HG03565 (cell line): Measurements from ENCODE around the gene FN3K.
"Not testable (repeated sequence)": the region's sequence is repeated elsewhere in the genome, so short reads cannot be mapped to it uniquely, and the experiment has no call there.

Experiments
- ATAC-seq: cut with Tn5 transposase; IDR thresholded peaks from one replicate; pipeline ENCODE4 v1.9.1; 2021; ENCODE audit warnings: mild to moderate bottlenecking, moderate library complexity; ENCODE audit not compliant: unreplicated experiment

Gene FN3K

DNA sequence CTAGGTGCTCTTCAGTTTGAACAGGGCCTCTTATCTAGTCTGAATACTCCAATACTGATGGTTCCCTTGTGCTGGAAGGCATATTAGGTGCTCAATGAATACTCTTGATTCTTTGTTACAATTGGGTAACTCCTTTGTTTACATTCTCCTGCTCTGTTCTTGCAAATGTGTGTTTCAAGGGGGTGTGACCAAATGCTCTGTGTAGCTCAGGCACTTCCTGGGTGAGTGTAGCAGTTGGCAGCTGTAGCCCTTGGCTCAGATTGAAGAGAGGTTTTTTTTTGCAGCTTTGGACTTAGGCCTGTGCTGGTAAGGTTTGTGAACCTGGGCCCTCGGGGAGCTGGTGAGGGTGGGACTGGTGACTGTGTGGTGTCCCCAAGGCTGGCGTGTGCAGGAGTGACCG lies 36.6 kb downstream of the FN3K start:
- ATAC-seq, result no peak

DNA sequence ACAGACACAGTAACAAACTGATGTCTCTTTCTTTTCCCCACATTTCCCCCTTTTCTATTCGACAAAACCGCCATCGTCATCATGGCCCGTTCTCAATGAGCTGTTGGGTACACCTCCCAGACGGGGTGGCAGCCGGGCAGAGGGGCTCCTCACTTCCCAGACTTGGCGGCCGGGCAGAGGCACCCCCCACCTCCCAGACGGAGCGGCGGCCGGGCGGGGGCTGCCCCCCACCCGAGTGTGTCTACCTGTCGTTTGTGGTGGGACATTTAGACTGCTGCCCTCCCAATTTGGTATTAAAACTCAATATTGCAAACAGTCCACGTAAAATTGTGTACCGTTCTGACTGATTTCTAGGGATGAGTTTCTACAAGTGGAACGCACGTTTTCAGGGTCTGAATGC lies 39.0 kb downstream of the FN3K start:
- ATAC-seq, result not testable (repeated sequence)

- no peak for ATAC-seq
Observed at GRCh38 chr17:82775001-82775823, 39.8 kb downstream of the FN3K start.

- no peak for ATAC-seq
Observed at GRCh38 chr17:82776454-82776853, 41.0 kb downstream of the FN3K start.

- not testable (repeated sequence) for ATAC-seq
Observed at GRCh38 chr17:82777778-82778375, 42.5 kb downstream of the FN3K start.

GRCh38 chr17:82779541-82779940 lies 44.1 kb downstream of the FN3K start:
- ATAC-seq, result no peak

- no peak for ATAC-seq
Observed at GRCh38 chr17:82780195-82780594, 44.8 kb downstream of the FN3K start.

DNA sequence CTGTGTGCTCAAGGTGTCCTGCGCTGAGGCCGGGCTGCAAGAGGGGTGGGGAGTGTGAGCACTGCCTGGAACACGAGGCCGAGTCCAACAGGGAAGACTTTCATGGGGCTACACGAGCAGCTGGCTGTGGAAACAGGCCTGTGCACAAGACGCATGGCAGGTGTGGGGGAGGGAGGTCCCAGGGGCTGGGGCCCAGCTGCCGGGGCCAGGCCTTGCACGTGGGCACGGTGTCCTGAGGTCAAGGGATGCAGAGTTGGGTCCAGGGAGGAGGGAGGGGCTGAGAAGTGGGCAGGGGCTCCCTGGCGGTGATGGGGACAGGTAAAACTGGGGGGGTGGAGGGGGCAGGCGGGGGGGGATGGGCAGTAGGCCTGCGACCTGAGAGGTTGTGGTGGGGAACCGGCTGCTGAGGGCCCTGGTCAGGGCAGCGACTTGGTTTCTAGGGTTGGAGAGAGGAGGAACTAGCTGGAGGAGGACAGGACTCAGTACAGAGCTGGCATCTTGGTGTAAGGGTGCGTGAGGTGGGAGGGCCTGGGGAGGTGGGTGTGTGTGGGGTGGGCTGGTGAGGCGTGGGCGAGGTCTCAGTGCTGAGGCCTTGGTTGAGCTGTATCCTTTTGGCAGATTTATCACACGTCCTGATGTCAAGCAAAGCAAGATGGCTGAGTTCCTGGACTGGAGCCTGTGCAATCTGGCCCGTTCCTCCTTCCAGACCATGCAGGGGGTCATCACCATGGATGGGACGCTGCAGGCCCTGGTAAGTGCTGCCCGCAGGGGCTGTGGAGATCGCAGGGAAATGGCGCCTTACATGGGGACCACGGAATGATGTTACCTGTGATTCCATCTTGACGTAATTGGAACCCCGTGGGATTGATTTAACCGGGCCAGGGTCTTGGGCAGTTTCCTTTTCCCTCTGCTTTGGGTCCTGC lies 45.8 kb downstream of the FN3K start:
- no peak for ATAC-seq

- no peak for ATAC-seq
Observed at GRCh38 chr17:82781894-82782274, 46.5 kb downstream of the FN3K start.

GRCh38 chr17:82782657-82783207 lies 47.3 kb downstream of the FN3K start:
- no peak for ATAC-seq

- ATAC-seq, result no peak
Observed at GRCh38 chr17:82783498-82783897, 48.1 kb downstream of the FN3K start.

DNA sequence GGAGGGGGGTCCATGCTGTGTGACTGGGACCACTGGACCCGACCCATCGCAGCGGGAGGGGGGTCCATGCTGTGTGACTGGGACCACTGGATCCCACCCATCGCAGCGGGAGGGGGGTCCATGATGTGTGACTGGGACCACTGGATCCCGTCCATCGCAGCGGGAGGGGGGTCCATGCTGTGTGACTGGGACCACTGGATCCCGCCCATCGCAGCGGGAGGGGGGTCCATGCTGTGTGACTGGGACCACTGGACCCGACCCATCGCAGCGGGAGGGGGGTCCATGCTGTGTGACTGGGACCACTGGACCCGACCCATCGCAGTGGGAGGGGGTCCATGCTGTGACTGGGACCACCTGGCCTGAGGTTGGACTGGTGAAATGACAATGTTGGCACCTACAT lies 50.2 kb downstream of the FN3K start:
- not testable (repeated sequence) for ATAC-seq

DNA sequence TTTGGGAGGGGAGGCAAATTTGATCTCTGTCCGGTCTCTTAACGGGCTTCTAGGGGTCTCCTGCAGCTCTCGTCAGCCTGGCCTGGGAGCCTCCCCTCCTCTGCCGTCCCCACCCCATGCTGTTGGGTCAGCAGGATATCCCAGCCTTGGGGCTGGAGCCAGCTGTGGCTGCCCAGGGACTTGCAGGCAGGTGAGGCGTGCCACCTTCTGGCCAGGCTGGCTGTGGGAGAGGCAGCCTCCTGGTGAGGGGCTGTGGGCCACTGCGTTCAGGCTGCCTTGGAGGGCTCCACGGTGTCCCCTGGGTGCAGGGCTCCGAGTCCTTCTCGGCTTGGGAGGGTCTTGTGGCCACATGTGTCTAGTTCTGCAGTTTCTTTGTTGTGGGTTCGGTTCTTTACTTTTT lies 51.0 kb downstream of the FN3K start:
- no peak for ATAC-seq

DNA sequence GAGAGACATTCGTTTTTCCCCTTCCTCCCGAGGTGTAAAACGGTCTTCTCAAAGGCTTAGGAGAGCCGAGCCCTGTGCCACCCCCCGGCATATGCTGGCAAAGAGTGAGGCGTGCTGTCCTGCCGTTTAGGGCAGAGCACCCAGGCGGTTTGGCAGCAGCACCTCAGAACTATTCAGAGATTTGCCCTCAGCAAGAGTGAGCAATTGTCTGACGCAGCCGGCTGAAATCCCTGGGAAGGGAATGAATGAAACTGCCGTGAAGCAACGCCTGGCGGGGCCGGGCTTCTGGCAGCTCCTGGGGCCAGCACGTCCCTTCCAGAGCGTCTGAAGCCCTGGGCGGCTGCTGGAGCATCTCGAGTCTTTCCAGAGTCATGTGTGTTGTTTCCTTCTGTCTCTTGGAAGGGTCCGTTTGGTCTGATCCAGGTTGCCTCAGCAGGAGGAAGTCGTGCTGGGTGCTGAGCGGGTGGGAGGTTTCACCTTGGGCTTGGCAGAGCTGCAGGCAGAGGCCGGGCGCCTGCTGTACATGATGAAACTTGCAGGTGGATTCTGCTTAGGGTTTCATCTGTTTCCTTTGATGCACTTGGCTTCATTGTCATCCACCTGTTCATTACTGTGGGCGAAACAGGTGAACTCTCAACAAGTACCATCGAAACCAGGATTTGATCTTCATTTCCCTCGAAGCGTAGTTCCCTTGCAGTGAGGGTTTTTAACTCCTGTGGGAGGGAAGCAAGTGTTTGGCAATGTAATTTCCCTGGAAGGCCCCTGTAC lies 51.9 kb downstream of the FN3K start:
- ATAC-seq, result no peak

DNA sequence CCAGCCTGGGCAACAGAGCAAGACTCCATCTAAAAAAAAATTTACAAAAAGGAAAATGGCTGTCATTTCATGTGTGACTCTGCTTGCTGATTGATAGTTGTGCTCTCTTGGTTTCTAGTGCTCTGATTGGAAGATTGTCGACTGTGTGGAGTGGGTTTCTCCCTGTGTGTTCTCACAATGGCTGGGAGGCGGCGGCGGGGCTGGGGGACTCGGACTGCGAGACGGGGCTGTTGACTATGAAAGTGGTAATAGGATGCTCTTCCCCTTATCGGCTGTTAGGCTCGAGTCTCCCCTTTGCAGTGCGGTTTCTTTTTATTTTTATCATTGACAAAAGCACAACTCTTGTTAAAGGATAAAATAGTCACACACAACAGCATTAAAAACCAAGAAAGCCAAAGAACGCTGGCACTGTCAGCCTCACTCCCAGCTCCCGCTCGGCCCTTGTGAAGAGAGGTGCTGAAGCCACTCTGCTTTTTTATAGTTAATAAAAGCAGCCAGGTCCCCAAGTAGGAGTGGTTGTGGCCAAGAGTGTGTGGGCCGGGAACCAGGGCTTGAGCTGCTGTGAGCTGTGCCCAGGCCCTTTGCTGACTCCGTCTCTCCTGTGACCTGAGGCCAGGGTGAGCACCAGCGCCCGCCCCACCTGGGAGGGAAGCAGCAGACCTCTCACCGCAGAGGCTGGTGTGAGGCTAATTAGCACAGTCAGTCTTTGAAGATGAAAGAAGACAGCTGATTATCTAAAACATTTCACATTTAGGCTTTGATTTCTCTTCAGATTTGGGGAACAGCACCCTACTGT lies 53.0 kb downstream of the FN3K start:
- ATAC-seq, result no peak

- ATAC-seq, result no peak
Observed at GRCh38 chr17:82789051-82789592, 53.7 kb downstream of the FN3K start.

GRCh38 chr17:82789806-82790205 lies 54.4 kb downstream of the FN3K start:
- ATAC-seq, result no peak

GRCh38 chr17:82790391-82790790 lies 55.0 kb downstream of the FN3K start:
- no peak for ATAC-seq

GRCh38 chr17:82791532-82791931 lies 56.1 kb downstream of the FN3K start:
- no peak for ATAC-seq
